RWPE1 (cell line): ENCODE data around the gene PGLYRP4.

Source experiments
- CTCF ChIA-PET: fragments of 350-600 bp; sonication (Branson Sonifier 250); formaldehyde crosslinking; extraction: SDS; loops from one replicate; lab custom pipeline; 2021; lab: Yijun Ruan, JAX
- POLR2A ChIA-PET: fragments of 400-600 bp; formaldehyde crosslinking; extraction: SDS; loops from one replicate; lab custom pipeline; 2020; ENCODE audit warnings: antibody characterized with exemption; ENCODE audit not compliant: low non-redundant PET; lab: Yijun Ruan, JAX
- DNase-seq: peaks from one replicate; pipeline ENCODE4 v3.0.0; 2012; ENCODE audit warnings: low spot score
- H3K27ac ChIP-seq: fragments of 450-650 bp; 2 replicates; pipeline ENCODE4 v1.5.1; 2017
- CTCF ChIP-seq: fragments of 450-650 bp; conservative IDR thresholded peaks from 2 replicates; pipeline ENCODE4 v1.5.1; 2017; ENCODE audit warnings: low read depth, mild to moderate bottlenecking

The PGLYRP4 gene

GRCh38 chr1:153380711-153381110 is 32.1 kb upstream of the PGLYRP4 start:
- TF ChIP-seq CTCF = no peak
- H3K27ac ChIP-seq = no peak overlapping the region
- ChIA-PET CTCF (no interaction called here), POLR2A (no interaction called here)
- DNase-seq = no peak

DNA sequence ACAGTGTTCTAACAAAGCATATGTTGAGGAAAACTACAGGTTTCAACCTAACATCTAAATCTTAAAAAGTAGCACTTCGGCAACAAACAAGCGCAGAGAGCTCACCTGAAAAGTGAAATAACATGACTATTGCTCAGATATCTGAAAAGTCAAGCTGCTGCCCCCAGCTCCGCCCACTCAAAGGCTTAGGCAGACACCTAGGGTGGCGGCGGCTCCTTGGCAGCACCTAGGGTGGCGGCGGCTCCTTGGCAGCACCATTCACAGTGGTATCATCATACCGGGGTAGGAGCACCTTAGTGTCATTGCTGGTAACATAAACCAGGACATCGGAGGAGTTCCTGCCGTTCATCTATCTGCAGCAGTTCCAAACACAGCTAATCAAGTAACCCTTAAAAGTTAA is 30.9 kb upstream of the PGLYRP4 start:
- DNase-seq = no peak

GRCh38 chr1:153375511-153375910 is 26.9 kb upstream of the PGLYRP4 start, which contains the start of gene S100A12:
TSS of gene S100A12 (minus strand) at chr1:153375621. CDS start at chr1:153374592, 1,029 bp downstream.
- ChIA-PET CTCF (interaction anchor here (0.6 to 1.3 kb wide), 5 partner anchors 18 to 119 kb away, joined by 3 to 4 read pairs (median 3); partner anchors contain the start of genes PGLYRP4 and S100A9), POLR2A (interaction anchor here (0.6 kb wide), 1 partner anchor 11 kb away, joined by 4 read pairs; no protein-coding TSS in a partner anchor)
- H3K27ac ChIP-seq = peak within 1 kb of the TSS; percentile 87
- no peak for TF ChIP-seq CTCF
- DNase-seq = peak; percentile 88

More for the DNA sequence above, 30.9 kb upstream of the PGLYRP4 start:
- CTCF ChIA-PET = interaction anchor here (0.6 kb wide), 1 partner anchor 117 kb away, joined by 4 read pairs; no protein-coding TSS in a partner anchor
- TF ChIP-seq CTCF = no peak
- H3K27ac ChIP-seq = no peak overlapping the region
- POLR2A ChIA-PET = no interaction called here

DNA sequence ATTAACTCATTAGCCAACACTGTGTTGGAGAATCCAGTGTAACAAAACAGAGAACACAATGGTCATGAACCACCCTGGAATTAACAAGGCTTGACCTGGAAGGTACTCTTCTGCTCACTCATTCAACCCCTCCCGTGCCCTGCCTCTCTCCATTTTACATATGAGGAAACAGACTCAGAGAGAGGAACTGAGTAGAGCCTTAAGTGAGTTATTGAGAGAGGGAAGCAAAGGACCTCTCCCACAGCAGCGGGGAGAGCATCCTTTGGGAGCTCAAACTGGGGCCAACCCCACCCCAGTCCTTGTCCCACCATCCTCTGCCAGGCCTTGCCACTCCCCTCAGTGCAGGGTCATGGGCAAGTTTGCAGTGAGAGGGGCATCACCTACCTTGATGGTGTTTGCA is 25.4 kb upstream of the PGLYRP4 start:
- TF ChIP-seq CTCF = no peak
- CTCF ChIA-PET = interaction anchor here (0.6 kb wide), 1 partner anchor 207 kb away, joined by 3 read pairs; no protein-coding TSS in a partner anchor
- POLR2A ChIA-PET = no interaction called here
- DNase-seq = no peak
- H3K27ac ChIP-seq = no peak overlapping the region

DNA sequence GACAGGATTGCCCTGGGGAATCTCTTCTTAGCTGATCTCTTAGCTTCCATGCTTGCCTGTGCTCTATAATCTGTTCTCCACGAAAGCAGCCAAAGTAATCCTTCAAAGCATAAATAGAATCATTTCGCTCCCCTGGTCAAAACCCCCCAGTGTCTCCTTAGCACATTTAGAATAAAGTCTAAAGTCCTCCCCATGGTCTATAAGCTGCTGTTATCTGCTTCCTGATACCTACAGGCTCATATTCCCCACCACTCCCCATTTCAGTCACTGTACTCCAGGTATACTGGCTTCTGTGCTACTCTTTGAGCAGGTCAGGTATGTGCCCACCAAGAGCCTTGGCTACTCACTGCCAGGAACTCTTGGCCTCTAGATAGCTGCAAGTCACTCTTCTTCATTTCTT is 23.9 kb upstream of the PGLYRP4 start:
- CTCF ChIA-PET = interaction anchor here (0.5 to 1.0 kb wide), 2 partner anchors 13 to 105 kb away, joined by 3 read pairs; no protein-coding TSS in a partner anchor
- no peak for TF ChIP-seq CTCF
- POLR2A ChIA-PET = no interaction called here
- H3K27ac ChIP-seq = no peak overlapping the region
- no peak for DNase-seq

- H3K27ac ChIP-seq = 0 out of 2 replicates have a peak overlapping the region, but pooled peaks have one; percentile 27
- TF ChIP-seq CTCF = no peak
- no peak for DNase-seq
- POLR2A ChIA-PET = no interaction called here
- CTCF ChIA-PET = no interaction called here
Measured at GRCh38 chr1:153371231-153371630, 22.6 kb upstream of the PGLYRP4 start.
